Tibial nerve (tissue), 3 donors: ENCODE measurements around the gene GIMAP7.

Experiments
- POLR2A ChIP-seq, 2 donors: fragments of 450-650 bp; IDR thresholded peaks; one replicate each; pipeline ENCODE4 v1.6.1; 2017; ENCODE audit warnings: antibody characterized with exemption in 2 of 2, mild to moderate bottlenecking in 2 of 2, moderate library complexity in 2 of 2
- TF ChIP-seq, protein P1 (sequence below), 5 experiments: fragments of 200-600 bp in 3 of 5; fragments of 450-650 bp in 2 of 5; sonication (generic) in 3 of 5; IDR thresholded peaks; one replicate each; pipeline ENCODE4 v1.5.1; 2016 to 2019; ENCODE audit warnings: antibody characterized with exemption in 5 of 5, mild to moderate bottlenecking in 3 of 5, moderate library complexity in 2 of 5

DNA sequence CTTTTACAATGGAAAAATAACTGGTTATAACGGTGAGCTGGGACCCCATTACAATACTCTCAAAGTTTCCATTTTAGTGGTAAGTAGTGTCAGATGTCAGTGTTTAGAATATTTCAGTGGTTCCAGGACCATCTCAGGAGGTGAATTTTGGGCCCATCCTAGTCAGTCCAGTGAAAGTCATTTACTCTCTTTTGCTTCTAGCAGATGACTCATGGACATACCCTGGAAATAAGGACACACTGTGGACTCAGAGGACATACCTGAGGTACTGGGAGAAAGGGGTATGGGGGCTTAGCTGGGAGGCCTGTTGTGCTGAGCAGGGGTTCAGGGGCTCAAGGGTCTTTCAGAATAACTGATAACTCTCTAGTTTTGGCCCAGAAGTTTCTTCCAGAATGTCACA lies 51.9 kb downstream of the GIMAP7 start:
- TF ChIP-seq, protein P1, sequence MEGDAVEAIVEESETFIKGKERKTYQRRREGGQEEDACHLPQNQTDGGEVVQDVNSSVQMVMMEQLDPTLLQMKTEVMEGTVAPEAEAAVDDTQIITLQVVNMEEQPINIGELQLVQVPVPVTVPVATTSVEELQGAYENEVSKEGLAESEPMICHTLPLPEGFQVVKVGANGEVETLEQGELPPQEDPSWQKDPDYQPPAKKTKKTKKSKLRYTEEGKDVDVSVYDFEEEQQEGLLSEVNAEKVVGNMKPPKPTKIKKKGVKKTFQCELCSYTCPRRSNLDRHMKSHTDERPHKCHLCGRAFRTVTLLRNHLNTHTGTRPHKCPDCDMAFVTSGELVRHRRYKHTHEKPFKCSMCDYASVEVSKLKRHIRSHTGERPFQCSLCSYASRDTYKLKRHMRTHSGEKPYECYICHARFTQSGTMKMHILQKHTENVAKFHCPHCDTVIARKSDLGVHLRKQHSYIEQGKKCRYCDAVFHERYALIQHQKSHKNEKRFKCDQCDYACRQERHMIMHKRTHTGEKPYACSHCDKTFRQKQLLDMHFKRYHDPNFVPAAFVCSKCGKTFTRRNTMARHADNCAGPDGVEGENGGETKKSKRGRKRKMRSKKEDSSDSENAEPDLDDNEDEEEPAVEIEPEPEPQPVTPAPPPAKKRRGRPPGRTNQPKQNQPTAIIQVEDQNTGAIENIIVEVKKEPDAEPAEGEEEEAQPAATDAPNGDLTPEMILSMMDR (IDR thresholded peaks at IDR 0.05), result no peak
- no peak for TF ChIP-seq POLR2A (IDR thresholded peaks at IDR 0.05)
